ENCODE results near the gene M1AP.

M1AP gene

GRCh38 chr2:74546004-74546403 lies 102.1 kb downstream of the M1AP start:
- DNase-seq (ENCODE audit: low spot score), result no peak

DNA sequence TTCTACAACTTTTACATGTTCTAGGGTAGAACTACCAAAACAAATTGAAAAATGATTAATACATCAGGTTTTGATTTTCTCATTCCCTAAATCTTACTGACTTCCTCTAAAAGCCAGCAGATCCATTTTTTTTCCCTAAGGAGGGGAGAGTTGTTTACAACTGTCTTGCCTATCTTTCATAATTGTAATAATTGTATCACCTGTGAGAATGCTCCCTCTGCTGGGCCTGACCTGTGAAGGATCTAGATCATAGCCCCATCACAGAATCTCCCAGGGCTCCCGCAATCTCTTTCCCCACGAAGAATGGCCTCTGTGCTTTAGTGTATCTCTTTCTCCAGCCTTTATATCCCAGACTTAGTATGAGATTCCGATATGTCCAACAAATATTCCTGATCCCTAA lies 103.5 kb downstream of the M1AP start:
- DNase-seq (ENCODE audit: low spot score), result no peak

DNA sequence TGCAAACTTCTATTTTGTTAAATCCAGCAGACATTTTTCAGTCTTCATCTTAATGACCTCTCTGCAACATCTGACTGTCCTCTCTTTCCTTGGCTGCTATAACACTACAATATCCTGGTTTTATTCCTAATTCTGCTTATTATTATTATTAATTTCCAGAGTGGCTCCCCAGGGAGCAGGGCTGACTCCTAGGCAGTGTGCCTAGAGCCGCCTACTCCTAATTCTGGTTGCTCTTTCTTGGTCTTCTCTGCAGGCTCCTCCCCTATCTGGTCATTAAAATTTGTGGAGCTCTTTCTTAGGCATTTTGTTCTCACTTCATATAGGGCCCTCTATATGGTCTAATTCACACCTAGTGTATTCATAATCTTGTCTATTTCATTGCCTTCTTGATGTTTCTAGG lies 105.2 kb downstream of the M1AP start:
- no peak for DNase-seq (ENCODE audit: low spot score)

GRCh38 chr2:74540291-74540690 lies 107.8 kb downstream of the M1AP start:
- DNase-seq (ENCODE audit: low spot score), result no peak

GRCh38 chr2:74538881-74539339 lies 109.2 kb downstream of the M1AP start:
- no peak for DNase-seq (ENCODE audit: low spot score)

DNA sequence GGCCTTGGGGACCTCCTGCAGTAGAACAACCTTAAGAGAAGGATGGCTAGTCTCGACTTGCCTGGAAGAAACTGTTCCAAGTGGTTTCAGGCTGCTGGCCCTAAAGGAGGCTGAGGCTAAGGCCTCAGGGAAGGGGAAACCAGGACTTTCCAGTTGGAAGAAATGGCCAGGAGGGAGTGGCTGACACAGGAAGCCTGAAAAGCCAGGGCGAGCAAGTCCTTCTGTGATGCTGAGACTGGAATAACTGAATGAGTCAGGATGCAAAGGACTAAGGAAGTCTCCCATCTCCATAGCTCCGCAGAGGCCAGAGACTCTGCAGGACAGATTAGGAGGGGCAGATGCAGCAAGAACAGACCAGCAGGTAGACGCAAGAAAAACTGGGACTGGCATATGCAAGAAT lies 111.0 kb downstream of the M1AP start:
- no peak for DNase-seq (ENCODE audit: low spot score)

DNA sequence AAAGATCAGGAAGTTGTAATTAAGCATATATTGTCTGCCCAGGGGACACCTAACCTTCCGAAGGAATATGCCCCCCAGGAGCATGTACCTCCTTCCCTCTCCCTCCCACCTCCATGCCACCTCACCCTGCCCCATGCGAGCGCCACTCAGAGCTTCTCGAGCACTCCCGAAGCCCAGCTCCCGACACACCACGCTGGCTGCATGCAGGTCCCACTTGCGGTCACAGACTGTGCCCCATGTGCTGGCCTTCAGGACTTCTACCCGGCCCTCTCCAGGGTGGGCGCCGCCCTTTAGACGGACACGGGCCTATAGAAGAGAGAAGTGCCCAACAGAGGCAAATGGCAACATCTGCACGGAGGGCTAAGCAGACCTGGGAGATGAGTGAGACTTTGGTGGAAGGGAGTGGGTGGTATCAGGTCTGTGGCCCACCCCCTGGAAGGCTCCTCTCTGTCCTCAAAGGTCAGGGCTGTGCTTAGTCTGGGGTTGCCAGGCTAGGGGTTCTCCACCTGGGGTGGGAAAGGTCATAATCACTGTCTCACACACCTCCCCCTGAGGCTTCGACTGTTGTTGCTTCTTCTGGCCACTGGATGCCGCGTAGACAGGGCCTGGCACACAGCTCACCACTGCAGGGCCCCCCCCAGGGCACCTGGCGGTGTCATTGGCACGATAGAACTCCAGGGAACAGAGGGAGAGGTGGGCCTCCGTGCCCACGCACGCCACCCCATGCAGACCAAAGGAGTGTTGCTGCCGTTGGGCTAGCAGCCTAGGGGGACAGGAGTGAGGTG lies 111.8 kb downstream of the M1AP start:
- no peak for DNase-seq (ENCODE audit: low spot score)

- DNase-seq (ENCODE audit: low spot score), result no peak
Measured at GRCh38 chr2:74535440-74535965, 112.6 kb downstream of the M1AP start.

- DNase-seq (ENCODE audit: low spot score), result no peak
Measured at GRCh38 chr2:74534411-74534810, 113.7 kb downstream of the M1AP start.

GRCh38 chr2:74533464-74533863 lies 114.7 kb downstream of the M1AP start:
- no peak for DNase-seq (ENCODE audit: low spot score)

- peak; percentile 32 for DNase-seq (ENCODE audit: low spot score)
Measured at GRCh38 chr2:74532222-74532621, 115.9 kb downstream of the M1AP start.

DNA sequence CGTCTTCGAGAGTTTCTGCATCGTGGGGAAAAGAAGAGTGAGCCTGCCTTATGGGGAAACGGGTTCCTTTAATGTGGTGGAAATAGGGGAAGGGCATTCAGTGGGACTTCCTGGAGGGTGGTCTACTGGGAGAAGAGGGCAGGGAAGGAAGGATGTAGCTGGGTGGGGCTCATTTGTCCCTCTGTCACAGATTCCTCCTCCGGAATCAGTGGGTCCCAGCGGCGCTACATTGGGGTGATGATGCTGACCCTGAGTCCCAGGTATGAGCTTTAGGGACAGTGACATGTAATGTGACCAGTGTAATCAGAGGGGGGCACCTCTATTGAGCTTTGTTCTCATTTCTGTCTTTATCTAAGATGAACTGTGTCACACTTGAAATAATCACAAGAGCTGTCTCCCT lies 116.5 kb downstream of the M1AP start:
- DNase-seq (ENCODE audit: low spot score), result no peak

DNA sequence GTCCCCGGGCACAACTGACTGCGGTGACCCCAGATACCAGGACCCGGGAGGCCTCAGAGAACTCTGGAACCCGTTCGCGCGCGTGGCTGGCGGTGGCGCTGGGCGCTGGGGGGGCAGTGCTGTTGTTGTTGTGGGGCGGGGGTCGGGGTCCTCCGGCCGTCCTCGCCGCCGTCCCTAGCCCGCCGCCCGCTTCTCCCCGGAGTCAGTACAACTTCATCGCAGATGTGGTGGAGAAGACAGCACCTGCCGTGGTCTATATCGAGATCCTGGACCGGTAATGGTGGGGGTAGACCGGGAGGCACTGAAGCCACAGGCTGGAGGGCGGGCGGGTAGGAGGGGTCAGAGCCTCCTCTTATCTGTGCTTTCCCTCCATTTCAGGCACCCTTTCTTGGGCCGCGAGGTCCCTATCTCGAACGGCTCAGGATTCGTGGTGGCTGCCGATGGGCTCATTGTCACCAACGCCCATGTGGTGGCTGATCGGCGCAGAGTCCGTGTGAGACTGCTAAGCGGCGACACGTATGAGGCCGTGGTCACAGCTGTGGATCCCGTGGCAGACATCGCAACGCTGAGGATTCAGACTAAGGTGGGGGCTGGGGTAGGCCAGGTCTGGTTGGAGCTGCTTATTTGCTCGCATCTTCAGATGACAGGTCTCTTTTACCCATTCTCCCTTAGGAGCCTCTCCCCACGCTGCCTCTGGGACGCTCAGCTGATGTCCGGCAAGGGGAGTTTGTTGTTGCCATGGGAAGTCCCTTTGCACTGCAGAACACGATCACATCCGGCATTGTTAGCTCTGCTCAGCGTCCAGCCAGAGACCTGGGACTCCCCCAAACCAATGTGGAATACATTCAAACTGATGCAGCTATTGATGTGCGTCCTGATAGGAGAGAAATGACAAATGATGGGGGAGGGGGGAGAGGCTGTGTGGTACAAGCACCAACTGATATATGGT lies 117.6 kb downstream of the M1AP start:
- DNase-seq (ENCODE audit: low spot score), result peak; percentile 28

- DNase-seq (ENCODE audit: low spot score), result peak; percentile 86
Measured at GRCh38 chr2:74529357-74530238, 118.5 kb downstream of the M1AP start, which contains the start of the genes AUP1 and HTRA2. Gene AUP1 (minus strand): TSS chr2:74529706. CDS start chr2:74529629, 77 bp downstream. Gene HTRA2 (plus strand): TSS chr2:74529933. CDS start chr2:74530007, 74 bp downstream.

DNA sequence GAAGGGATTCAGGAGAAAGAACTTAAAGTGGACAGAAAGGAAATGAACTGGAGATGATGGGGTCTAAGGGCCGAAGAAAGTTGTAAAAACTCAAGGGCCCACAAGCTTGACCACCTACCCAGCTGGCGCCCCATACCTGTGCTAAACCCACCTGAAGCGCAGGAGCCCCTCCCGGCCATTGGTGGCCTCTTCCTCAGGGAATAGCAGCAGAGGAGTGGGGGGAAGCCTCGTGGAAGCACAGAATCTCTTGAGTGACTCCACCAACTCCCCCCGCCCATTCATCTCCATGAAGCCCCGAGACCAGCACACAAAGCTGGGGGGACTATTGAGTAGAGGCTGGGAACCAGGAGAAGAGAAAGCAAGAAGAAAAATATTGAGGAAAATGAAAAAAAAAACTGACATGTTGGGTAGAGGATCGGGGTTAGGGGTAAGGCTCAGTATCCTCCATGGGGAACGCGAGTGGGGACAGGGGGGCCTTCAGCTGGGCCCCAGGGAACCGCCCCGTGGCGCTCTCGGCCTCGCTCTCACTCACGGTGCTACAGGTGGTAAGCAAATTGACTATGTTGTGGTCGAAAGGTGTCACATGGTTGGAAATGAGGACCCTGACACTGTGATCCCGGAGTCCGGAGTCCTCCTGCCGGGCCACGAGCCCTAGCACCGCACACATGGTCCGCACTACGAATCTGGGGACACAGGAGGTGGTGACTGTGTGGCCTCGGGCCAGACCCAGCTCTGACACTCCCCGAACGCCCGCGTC lies 119.4 kb downstream of the M1AP start:
- DNase-seq (ENCODE audit: low spot score), result no peak

DNA sequence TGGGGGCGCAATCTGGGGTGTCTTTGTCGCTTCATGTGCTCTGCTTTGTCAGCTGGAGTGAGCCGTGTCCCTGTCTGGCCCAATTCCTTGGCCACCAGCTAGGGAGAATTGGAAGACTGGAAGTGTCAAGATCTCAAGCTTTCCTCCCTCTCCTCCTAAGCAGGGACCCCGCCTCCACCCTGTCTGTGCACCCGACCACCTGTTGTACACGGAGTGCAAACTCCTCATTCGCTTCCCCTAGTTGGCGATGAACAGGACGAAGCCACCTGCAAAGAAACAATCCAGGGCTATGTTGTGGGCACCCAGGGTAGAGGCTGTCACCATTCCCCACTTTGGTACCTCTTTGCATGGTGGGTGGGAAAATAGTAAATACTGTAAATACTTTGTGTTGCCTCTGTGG lies 120.4 kb downstream of the M1AP start:
- DNase-seq (ENCODE audit: low spot score), result no peak

- no peak for DNase-seq (ENCODE audit: low spot score)
Measured at GRCh38 chr2:74526649-74527230, 121.4 kb downstream of the M1AP start.

- no peak for DNase-seq (ENCODE audit: low spot score)
Measured at GRCh38 chr2:74525717-74526648, 122.1 kb downstream of the M1AP start, which contains the start of gene DQX1. Gene DQX1 (minus strand): TSS chr2:74526231. CDS start chr2:74525729, 502 bp downstream.

All from CD4-positive, alpha-beta T cell treated with Interleukin-6 at 100 ng/mL for 8 hours (primary cell).